AG08395 (cell line): ENCODE data around the gene S100A7.
"Not testable (repeated sequence)": the region's sequence is repeated elsewhere in the genome, so short reads cannot be mapped to it uniquely, and the experiment has no call there.

Experiments
- DNase-seq: peaks from one replicate; pipeline ENCODE4 v3.0.0; 2012; ENCODE audit warnings: mixed read lengths, low spot score

S100A7 gene

DNA sequence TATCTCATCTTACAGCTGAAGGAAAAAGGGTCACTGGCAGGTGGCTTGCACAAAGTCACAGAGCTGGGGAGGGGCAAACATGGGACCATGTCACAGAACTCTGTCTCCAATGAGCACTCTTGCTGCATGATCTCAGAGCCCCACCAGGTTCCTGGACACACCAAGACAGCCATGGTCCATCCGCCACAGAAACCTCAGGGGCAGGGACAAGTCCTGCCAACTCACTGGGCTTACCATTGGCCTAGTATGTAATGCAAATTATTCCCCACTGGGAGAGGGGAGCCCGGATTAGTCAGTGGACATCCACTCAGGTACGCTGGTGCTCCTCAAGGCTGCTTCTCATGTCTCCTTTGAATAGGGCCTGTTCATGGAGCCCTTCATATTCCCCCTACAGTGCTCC is 29.9 kb downstream of the S100A7 start:
- DNase-seq, result no peak

DNA sequence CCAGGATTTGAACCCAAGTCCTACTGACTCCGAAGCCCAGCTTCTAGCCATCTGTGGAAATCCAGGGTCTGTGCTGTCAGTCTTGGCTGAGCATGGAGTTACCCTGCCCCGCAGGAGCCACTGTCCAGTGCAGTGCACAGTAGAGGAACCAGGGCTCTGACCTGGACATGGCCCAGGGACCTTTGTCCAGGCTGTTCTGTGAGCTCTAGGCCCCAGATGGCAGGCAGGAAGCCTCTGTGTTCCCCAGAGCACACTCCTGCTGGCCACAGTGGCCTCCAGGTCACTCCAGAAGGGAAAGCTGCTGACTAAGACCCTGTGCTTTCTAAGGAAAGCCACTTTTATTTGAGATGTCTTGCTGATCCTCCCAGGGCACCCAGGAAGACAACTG is 30.3 kb downstream of the S100A7 start:
- no peak for DNase-seq

DNA sequence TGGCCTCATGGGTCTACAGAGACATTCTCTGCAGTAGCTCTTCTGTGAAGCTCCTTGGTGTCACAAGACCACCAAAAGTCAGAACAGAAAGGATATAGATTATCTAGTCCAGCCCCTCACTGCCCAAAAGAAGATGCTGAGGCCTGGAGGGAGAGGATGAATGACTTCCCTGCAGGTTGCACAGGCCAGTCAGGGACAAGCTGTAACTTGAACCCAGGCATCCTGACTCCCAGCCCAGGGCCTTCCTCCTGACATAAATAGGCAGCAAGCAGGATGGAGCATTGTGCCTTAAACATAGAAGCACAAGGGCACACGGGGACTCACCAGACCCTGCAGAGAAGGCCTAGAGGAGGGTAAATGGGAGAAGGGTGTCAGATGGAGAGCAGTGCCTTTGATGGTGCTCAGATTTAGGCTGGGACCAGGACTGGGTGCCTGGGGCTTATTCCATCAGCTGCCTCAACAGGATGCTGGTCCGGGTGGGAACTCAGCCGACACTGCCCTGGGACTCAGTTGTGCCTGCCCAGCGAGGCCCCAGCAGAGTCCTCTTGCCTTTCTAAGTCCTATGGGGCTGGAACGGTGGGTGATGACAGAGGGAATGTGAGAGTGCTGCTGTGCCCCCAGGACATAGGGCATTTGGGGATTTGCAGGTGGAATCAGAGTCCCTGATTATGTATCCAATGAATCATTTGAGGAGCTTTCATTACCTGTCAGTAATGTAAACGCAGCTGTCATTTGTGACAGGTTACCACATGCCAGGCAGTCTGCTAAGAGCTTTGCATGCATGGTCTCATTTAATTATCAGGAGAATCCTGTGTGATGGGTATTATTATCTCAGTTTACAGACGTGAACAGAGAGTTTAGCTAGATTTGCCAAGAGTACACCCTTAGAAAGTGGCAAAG is 30.9 kb downstream of the S100A7 start:
- DNase-seq, result no peak

DNA sequence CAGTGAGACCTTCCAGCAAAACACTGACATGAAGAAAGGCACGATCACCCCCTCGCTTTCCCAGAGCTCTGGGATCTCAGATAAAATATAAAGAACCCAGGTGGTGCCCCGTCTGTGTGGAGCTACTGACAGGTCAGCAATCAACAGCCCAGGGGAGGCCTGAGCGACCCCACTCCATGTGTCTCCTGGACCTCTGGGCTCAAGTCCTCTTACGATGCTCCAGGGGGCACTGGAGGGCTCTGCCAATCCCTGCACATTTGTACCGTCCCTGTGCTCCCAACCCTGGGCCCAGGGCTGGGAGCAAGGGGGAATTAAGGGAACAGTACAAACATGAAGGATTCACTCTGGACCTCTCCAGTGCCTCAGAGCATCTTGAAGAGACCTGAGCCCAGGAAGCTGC is 31.7 kb downstream of the S100A7 start:
- DNase-seq, result no peak

DNA sequence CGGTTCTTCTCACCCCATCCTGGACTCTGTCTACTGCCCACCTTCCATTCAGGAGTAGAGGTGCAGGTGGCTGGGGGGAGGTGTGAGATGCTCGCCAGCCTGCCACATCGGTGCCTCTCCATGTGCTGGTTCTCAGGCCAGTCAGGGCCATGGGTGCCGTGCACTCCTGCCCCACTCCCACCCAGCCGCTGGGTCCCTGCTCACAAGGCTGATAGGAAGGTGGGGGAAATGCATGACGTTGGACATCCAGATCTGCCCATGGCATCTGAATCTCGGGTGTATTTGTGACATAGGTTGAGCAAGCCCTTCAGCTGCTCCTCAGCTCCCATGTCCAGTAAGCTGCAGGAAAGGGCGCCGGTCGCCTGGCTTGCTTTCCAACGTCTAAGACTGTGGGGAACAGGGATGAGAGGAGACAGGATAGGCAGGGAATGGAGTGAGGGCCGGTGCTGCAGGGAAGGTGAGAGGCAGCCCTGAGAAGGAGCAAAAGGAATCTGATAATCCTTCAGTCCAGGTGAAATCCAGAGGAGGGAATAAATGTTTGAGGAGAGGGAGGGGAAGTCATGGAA is 32.3 kb downstream of the S100A7 start:
- no peak for DNase-seq

DNA sequence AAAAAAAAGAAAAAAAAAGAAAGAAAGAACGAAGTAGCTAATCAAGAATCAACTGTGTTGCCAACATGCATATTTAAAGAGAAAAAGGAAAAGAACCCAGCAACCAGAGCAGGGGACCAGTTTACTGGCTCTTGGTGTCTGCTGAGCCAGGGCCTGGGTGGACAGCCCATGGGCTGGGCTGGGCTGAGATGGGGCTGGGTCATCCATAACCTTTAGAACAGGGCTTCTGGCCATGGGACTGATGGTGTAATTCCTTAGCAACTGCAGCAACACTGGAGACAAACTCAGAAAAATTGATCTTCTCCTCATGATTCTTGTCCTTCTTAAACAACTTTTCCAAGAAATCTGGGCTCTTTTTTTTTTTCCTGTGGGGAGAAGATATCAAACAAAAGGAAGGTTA is 33.6 kb downstream of the S100A7 start:
- DNase-seq, result no peak

DNA sequence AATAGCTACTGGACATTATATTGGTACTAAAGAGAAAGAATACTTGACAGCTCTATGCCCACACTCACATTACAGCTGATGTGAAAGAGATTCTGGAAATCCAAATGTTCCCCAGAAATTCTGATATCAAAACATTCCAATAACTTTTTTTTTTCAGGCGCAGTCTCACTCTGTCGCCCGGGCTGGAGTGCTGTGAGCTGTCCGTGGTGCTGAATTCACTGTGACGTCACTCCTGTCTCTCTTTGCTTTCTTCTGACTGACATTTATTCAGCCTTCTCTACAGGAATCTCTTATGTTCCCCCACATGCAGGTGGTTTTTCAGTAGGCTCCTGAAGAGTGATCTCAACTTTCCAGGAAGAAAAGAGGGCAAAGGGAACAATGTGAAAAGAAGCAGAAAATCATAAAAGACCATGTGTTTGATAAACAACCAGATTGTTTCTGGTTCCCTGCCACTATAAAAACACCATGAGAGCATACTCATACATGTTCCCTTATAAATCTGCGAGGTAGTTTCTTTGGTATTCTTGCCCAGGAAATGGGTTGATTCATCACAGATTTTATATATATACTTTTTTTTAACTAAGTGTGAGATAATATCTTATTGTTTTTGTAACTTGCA is 37.9 kb downstream of the S100A7 start:
- peak; percentile 67 for DNase-seq

DNA sequence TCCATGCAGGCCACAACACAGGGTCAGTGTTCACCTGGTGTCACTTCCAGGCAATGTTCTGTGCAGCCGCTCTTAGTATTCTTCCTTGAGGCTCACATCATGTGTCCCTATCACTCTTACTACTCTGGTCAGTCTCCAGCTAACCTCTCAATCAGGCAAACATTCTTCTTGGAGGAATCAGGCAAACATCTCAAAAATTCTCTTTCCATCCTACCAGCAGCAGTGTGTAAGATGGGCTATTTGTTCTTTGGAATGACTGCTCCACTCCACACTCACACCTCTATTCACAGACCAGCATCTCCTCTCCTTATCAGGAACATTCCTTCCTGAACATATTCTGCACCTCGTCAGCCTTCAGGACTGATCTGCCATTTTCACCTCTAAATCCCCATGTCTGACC is 40.1 kb downstream of the S100A7 start:
- no peak for DNase-seq

DNA sequence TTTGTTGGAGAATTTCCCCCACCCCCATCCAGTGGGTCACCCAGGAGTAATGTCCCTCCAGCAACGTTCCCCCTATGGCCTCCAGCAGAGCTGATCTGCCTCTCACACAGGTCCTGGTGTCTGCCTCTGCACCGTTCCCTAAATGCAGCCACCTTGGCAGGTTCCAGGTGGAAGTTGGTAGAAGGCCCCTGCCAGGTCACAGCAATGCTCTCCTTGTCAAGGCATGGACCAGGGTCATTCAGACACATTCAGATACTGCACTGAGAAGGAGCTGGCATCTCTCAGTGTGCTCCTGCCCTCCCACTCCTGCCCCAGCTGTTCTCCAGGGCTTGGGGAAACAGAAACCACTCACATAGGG is 41.0 kb downstream of the S100A7 start:
- not testable (repeated sequence) for DNase-seq

DNA sequence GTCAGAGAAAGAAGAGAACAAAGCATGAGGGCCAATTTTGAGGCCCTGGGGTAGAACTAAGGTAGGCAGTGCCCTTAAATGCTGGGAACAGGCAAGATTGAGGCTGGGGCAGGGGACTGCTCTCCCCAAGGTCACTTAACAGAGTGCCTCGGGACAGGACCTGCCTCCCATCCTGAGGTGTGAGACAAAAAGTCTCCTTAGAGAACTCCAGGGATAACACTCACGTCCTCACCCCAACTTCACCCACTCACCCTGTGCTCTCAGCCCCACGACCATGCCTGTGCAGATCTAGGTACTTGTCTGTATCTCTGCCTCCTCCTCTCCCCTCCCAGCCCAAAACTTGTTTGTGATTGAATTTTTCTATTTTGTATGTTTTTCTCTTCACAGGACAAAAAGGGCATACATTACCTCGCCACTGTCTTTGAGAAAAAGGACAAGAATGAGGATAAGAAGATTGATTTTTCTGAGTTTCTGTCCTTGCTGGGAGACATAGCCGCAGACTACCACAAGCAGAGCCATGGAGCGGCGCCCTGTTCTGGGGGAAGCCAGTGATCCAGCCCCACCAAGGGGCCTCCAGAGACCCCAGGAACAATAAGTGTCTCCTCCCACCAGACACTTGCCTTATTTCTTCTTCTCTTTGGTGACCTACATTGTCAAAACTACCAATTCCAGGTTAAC is 41.6 kb downstream of the S100A7 start:
- not testable (repeated sequence) for DNase-seq

DNA sequence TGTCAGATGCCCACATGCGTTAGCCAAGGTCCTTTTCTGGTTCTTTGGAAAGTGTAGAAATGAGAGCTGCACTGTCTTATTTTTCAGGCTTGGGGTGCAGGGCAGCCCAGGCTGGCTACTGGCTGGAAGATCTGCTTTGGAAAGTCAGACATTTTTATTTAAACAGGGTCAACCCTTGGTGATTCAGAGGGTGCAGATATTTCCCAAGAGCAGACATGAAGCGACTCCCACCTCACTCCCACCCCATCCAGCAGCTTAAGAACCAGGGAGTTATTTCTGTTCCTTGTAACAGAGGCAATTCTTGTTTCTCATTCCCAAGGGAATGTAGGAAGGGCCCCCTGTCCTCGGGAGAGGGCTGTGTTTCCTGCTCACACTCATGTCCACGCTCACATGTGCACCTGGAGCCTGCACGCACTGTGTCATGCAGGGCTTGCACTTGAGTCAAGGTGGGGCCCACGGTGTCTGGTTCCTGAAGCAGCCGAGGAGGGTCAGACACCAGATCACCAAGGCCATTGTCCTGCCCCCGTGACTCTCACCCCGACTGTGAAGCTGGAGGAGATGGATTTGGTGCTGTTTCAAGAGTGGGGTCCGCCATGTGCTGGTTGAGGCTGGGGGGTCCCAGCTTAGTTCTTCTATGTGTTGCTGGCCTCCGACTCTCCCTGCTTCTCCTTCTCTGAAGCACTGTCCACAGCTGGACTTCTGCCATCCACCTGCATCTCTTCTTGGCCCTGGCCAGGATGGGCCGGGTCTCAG is 43.1 kb downstream of the S100A7 start:
- no peak for DNase-seq

DNA sequence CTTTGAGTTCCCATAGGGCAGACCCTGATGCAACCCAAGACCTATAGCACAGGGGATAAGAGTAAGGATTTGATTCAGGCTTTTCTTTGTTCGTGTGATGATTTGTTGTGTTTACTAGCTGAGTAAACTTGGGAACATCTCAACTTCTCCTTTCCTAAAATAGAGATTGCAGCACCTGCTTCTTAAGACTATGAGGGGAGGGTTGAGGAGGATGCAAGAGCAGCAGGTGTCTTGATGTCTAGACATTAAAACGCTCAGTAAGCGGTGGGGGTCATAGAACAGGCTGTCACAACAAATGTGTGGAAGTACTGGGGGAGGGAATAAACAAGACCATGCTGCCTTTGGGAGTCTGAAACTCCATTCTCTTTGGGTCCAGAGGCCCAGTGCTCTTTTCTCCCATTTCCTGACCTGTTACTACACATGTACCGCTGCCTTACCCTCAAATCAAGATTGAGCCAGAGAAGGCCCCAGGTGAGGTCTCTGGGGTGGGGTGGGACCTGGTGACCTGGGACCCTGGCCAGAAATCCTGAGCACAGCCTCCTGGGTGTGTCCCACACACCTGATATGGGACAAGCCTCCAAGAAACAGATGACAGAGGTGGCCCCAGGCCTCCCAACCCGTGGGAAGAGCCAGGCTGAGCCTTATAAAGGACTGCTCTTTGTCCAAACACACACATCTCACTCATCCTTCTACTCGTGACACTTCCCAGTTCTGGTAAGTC is 44.4 kb downstream of the S100A7 start, which contains the start of gene S100A7A:
S100A7A (plus strand) TSS at position 671 of the 721 bp plus-strand sequence. CDS start 1,563 bp downstream, outside the sequence.
- DNase-seq, result no peak

DNA sequence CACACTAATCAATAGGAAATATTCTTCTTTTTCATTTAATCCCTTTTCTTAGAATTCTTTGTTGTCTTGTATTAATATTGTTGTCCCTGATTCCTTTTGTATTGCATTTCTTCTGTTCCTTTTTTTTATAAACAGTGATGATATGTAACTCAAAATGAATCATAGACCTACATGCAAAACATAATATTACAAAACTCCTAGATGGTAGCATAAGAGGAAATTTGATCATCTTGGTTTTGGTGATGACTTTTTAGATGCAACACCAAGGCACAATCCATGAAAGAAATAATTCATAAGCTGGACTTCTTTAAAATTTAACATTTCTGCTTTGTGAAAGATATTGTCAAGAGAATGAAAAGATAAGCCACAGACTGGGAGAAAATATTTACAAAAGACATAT is 46.5 kb downstream of the S100A7 start:
- DNase-seq, result not testable (repeated sequence)
